HEK293 (cell line): ENCODE data around the gene RPS15A.

Experiments
- ZIC2 ChIP-seq: fragments of 450-650 bp; formaldehyde crosslinking; IDR thresholded peaks from 2 replicates; pipeline ENCODE4 v1.5.1; 2016; ENCODE audit warnings: missing biosample characterization, missing genetic modification characterization
- ZNF10 ChIP-seq: fragments of 450-650 bp; formaldehyde crosslinking; IDR thresholded peaks from 2 replicates; pipeline ENCODE4 v1.5.1; 2017; ENCODE audit warnings: missing biosample characterization, missing genetic modification characterization
- ZNF239 ChIP-seq: fragments of 450-650 bp; formaldehyde crosslinking; IDR thresholded peaks from 2 replicates; pipeline ENCODE4 v1.5.1; 2016; ENCODE audit warnings: missing biosample characterization, missing genetic modification characterization
- ZNF544 ChIP-seq: fragments of 450-650 bp; formaldehyde crosslinking; IDR thresholded peaks from 2 replicates; pipeline ENCODE4 v1.5.0; 2017; ENCODE audit warnings: missing biosample characterization, missing genetic modification characterization
- ZNF555 ChIP-seq: fragments of 450-650 bp; formaldehyde crosslinking; conservative IDR thresholded peaks from 2 replicates; pipeline ENCODE4 v1.5.1; 2017; ENCODE audit warnings: missing biosample characterization, mild to moderate bottlenecking, missing genetic modification characterization, inconsistent platforms
- ZNF561 ChIP-seq: fragments of 450-650 bp; IDR thresholded peaks from 2 replicates; pipeline ENCODE4 v1.5.1; 2018; ENCODE audit warnings: missing biosample characterization, missing genetic modification characterization, borderline replicate concordance
- ZNF600 ChIP-seq: fragments of 450-650 bp; formaldehyde crosslinking; IDR thresholded peaks from 2 replicates; pipeline ENCODE4 v1.5.1; 2016; ENCODE audit warnings: missing biosample characterization, missing genetic modification characterization
- ZNF670 ChIP-seq: fragments of 450-650 bp; formaldehyde crosslinking; IDR thresholded peaks from 2 replicates; pipeline ENCODE4 v1.5.1; 2016; ENCODE audit warnings: missing biosample characterization, missing genetic modification characterization, low read depth
- ZNF776 ChIP-seq: fragments of 450-650 bp; formaldehyde crosslinking; IDR thresholded peaks from 2 replicates; pipeline ENCODE4 v1.5.0; 2017; ENCODE audit warnings: missing biosample characterization, missing genetic modification characterization, borderline replicate concordance
- TF ChIP-seq, protein P1 (sequence below): fragments of 450-650 bp; formaldehyde crosslinking; conservative IDR thresholded peaks from 2 replicates; pipeline ENCODE4 v1.5.1; 2016; ENCODE audit warnings: low read depth, missing biosample characterization, missing genetic modification characterization
- TF ChIP-seq, protein P2 (sequence below): fragments of 450-650 bp; formaldehyde crosslinking; IDR thresholded peaks from 2 replicates; pipeline ENCODE4 v1.5.1; 2017; ENCODE audit warnings: missing biosample characterization, missing genetic modification characterization
- TF ChIP-seq, protein P3 (sequence below): fragments of 450-650 bp; formaldehyde crosslinking; IDR thresholded peaks from 2 replicates; pipeline ENCODE4 v1.5.1; 2016; ENCODE audit warnings: missing biosample characterization, missing genetic modification characterization
- TF ChIP-seq, protein P4 (sequence below): fragments of 450-650 bp; formaldehyde crosslinking; IDR thresholded peaks from 2 replicates; pipeline ENCODE4 v1.5.1; 2016; ENCODE audit warnings: missing biosample characterization, missing genetic modification characterization, borderline replicate concordance
- TF ChIP-seq, protein P5 (sequence below): fragments of 450-650 bp; formaldehyde crosslinking; conservative IDR thresholded peaks from 2 replicates; pipeline ENCODE4 v1.5.1; 2016; ENCODE audit warnings: low read depth, missing biosample characterization, missing genetic modification characterization
- TF ChIP-seq, protein P6 (sequence below): fragments of 450-650 bp; formaldehyde crosslinking; IDR thresholded peaks from 2 replicates; pipeline ENCODE4 v1.5.1; 2016; ENCODE audit warnings: missing biosample characterization, missing genetic modification characterization

The RPS15A gene

DNA sequence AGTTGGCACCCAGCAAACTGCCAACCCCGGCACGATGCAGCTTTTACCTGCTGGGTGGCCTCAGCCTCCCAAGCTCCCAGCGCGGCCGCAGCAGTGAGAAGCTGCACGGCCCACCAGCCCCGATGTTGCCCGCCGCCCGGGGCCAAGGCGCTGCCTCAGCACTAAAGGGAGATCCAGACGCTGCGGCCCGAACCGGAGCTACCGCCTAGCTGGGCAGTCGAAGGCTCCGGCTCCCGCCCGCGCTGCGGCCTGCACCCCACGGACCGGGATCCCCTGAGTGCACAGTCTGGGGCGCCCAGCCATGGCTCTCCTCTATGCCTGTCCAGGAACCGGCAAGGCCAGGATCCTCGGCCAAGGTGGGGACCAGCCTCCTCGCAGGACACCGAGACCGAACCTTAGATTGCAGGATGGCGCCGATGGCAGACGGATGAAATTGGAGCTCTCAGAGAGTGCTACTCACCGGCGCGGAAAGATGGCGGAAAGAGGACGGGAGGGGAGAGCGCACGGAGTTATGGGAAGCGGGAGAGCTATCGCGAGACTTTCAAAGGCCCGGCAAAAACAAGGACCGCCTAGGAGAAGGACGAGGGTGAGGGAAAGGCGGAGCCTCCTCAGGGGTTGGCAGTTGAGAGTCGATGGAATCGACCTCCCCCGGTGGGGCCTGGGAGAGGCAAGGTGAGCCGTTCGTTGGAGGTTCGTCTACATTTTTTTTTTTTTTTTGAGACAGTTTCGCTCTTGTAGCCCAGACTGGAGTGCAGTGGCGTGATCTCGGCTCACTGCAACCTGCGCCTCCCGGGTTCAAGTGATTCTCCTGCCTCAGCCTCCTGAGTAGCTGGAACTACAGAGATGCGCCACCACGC lies at the start of gene RPS15A (continued):
- TF ChIP-seq, protein P1, sequence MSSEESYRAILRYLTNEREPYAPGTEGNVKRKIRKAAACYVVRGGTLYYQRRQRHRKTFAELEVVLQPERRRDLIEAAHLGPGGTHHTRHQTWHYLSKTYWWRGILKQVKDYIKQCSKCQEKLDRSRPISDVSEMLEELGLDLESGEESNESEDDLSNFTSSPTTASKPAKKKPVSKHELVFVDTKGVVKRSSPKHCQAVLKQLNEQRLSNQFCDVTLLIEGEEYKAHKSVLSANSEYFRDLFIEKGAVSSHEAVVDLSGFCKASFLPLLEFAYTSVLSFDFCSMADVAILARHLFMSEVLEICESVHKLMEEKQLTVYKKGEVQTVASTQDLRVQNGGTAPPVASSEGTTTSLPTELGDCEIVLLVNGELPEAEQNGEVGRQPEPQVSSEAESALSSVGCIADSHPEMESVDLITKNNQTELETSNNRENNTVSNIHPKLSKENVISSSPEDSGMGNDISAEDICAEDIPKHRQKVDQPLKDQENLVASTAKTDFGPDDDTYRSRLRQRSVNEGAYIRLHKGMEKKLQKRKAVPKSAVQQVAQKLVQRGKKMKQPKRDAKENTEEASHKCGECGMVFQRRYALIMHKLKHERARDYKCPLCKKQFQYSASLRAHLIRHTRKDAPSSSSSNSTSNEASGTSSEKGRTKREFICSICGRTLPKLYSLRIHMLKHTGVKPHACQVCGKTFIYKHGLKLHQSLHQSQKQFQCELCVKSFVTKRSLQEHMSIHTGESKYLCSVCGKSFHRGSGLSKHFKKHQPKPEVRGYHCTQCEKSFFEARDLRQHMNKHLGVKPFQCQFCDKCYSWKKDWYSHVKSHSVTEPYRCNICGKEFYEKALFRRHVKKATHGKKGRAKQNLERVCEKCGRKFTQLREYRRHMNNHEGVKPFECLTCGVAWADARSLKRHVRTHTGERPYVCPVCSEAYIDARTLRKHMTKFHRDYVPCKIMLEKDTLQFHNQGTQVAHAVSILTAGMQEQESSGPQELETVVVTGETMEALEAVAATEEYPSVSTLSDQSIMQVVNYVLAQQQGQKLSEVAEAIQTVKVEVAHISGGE (tag by site-specific recombination): peak; percentile 34; the same call in 1 of the 2 replicates
- TF ChIP-seq, protein P2, sequence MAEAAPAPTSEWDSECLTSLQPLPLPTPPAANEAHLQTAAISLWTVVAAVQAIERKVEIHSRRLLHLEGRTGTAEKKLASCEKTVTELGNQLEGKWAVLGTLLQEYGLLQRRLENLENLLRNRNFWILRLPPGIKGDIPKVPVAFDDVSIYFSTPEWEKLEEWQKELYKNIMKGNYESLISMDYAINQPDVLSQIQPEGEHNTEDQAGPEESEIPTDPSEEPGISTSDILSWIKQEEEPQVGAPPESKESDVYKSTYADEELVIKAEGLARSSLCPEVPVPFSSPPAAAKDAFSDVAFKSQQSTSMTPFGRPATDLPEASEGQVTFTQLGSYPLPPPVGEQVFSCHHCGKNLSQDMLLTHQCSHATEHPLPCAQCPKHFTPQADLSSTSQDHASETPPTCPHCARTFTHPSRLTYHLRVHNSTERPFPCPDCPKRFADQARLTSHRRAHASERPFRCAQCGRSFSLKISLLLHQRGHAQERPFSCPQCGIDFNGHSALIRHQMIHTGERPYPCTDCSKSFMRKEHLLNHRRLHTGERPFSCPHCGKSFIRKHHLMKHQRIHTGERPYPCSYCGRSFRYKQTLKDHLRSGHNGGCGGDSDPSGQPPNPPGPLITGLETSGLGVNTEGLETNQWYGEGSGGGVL (tag by site-specific recombination): peak; percentile 35; the same call in 1 of the 2 replicates
- no peak for TF ChIP-seq ZNF10 (tag by site-specific recombination)
- no peak for TF ChIP-seq ZNF600 (tag by site-specific recombination)
- TF ChIP-seq ZNF544 (tag by site-specific recombination): no peak
- 0 out of 2 replicates have a peak, but pooled peaks have one; percentile 43 for TF ChIP-seq ZNF561
- TF ChIP-seq, protein P3, sequence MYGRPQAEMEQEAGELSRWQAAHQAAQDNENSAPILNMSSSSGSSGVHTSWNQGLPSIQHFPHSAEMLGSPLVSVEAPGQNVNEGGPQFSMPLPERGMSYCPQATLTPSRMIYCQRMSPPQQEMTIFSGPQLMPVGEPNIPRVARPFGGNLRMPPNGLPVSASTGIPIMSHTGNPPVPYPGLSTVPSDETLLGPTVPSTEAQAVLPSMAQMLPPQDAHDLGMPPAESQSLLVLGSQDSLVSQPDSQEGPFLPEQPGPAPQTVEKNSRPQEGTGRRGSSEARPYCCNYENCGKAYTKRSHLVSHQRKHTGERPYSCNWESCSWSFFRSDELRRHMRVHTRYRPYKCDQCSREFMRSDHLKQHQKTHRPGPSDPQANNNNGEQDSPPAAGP (tag by site-specific recombination): peak; percentile 86
- no peak for TF ChIP-seq ZNF670 (tag by site-specific recombination)
- TF ChIP-seq, protein P4, sequence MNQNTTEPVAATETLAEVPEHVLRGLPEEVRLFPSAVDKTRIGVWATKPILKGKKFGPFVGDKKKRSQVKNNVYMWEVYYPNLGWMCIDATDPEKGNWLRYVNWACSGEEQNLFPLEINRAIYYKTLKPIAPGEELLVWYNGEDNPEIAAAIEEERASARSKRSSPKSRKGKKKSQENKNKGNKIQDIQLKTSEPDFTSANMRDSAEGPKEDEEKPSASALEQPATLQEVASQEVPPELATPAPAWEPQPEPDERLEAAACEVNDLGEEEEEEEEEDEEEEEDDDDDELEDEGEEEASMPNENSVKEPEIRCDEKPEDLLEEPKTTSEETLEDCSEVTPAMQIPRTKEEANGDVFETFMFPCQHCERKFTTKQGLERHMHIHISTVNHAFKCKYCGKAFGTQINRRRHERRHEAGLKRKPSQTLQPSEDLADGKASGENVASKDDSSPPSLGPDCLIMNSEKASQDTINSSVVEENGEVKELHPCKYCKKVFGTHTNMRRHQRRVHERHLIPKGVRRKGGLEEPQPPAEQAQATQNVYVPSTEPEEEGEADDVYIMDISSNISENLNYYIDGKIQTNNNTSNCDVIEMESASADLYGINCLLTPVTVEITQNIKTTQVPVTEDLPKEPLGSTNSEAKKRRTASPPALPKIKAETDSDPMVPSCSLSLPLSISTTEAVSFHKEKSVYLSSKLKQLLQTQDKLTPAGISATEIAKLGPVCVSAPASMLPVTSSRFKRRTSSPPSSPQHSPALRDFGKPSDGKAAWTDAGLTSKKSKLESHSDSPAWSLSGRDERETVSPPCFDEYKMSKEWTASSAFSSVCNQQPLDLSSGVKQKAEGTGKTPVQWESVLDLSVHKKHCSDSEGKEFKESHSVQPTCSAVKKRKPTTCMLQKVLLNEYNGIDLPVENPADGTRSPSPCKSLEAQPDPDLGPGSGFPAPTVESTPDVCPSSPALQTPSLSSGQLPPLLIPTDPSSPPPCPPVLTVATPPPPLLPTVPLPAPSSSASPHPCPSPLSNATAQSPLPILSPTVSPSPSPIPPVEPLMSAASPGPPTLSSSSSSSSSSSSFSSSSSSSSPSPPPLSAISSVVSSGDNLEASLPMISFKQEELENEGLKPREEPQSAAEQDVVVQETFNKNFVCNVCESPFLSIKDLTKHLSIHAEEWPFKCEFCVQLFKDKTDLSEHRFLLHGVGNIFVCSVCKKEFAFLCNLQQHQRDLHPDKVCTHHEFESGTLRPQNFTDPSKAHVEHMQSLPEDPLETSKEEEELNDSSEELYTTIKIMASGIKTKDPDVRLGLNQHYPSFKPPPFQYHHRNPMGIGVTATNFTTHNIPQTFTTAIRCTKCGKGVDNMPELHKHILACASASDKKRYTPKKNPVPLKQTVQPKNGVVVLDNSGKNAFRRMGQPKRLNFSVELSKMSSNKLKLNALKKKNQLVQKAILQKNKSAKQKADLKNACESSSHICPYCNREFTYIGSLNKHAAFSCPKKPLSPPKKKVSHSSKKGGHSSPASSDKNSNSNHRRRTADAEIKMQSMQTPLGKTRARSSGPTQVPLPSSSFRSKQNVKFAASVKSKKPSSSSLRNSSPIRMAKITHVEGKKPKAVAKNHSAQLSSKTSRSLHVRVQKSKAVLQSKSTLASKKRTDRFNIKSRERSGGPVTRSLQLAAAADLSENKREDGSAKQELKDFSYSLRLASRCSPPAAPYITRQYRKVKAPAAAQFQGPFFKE (tag by site-specific recombination): no peak
- no peak for TF ChIP-seq ZNF239 (tag by site-specific recombination)
- TF ChIP-seq ZNF776: no peak
- peak; percentile 50; the same call in 1 of the 2 replicates for TF ChIP-seq ZIC2 (tag by site-specific recombination)
- TF ChIP-seq, protein P5, sequence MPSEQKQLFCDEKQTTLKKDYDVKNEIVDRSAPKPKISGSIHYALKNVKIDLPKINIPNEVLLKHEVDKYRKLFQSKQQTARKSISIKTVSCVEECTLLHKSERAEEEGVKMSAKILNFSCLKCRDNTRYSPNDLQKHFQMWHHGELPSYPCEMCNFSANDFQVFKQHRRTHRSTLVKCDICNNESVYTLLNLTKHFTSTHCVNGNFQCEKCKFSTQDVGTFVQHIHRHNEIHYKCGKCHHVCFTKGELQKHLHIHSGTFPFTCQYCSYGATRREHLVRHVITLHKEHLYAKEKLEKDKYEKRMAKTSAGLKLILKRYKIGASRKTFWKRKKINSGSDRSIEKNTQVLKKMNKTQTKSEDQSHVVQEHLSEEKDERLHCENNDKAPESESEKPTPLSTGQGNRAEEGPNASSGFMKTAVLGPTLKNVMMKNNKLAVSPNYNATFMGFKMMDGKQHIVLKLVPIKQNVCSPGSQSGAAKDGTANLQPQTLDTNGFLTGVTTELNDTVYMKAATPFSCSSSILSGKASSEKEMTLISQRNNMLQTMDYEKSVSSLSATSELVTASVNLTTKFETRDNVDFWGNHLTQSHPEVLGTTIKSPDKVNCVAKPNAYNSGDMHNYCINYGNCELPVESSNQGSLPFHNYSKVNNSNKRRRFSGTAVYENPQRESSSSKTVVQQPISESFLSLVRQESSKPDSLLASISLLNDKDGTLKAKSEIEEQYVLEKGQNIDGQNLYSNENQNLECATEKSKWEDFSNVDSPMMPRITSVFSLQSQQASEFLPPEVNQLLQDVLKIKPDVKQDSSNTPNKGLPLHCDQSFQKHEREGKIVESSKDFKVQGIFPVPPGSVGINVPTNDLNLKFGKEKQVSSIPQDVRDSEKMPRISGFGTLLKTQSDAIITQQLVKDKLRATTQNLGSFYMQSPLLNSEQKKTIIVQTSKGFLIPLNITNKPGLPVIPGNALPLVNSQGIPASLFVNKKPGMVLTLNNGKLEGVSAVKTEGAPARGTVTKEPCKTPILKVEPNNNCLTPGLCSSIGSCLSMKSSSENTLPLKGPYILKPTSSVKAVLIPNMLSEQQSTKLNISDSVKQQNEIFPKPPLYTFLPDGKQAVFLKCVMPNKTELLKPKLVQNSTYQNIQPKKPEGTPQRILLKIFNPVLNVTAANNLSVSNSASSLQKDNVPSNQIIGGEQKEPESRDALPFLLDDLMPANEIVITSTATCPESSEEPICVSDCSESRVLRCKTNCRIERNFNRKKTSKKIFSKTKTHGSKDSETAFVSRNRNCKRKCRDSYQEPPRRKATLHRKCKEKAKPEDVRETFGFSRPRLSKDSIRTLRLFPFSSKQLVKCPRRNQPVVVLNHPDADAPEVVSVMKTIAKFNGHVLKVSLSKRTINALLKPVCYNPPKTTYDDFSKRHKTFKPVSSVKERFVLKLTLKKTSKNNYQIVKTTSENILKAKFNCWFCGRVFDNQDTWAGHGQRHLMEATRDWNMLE (tag by site-specific recombination): peak; percentile 40; the same call in 1 of the 2 replicates
- TF ChIP-seq, protein P6, sequence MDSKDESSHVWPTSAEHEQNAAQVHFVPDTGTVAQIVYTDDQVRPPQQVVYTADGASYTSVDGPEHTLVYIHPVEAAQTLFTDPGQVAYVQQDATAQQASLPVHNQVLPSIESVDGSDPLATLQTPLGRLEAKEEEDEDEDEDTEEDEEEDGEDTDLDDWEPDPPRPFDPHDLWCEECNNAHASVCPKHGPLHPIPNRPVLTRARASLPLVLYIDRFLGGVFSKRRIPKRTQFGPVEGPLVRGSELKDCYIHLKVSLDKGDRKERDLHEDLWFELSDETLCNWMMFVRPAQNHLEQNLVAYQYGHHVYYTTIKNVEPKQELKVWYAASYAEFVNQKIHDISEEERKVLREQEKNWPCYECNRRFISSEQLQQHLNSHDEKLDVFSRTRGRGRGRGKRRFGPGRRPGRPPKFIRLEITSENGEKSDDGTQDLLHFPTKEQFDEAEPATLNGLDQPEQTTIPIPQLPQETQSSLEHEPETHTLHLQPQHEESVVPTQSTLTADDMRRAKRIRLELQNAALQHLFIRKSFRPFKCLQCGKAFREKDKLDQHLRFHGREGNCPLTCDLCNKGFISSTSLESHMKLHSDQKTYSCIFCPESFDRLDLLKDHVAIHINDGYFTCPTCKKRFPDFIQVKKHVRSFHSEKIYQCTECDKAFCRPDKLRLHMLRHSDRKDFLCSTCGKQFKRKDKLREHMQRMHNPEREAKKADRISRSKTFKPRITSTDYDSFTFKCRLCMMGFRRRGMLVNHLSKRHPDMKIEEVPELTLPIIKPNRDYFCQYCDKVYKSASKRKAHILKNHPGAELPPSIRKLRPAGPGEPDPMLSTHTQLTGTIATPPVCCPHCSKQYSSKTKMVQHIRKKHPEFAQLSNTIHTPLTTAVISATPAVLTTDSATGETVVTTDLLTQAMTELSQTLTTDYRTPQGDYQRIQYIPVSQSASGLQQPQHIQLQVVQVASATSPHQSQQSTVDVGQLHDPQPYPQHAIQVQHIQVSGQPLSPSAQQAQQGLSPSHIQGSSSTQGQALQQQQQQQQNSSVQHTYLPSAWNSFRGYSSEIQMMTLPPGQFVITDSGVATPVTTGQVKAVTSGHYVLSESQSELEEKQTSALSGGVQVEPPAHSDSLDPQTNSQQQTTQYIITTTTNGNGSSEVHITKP (tag by site-specific recombination): peak; percentile 90
- TF ChIP-seq ZNF555 (tag by site-specific recombination): no peak
